ENCODE results near the gene OLR1. TPM values are rescaled to one million over a fixed set of nuclear protein-coding genes. Genes with fewer than 3 reads are reported as not detected.
"Not testable (repeated sequence)": the region's sequence is repeated elsewhere in the genome, so short reads cannot be mapped to it uniquely, and the experiment has no call there.

The OLR1 gene
- total RNA-seq (2014; rRNA removed; shearing (Covaris generic)): not detected in 2 replicates

GRCh38 chr12:10171973-10172728 is at the start of gene OLR1:
Gene OLR1, minus strand, starts transcription at chr12:10172132. Its CDS starts 55 bp downstream, at chr12:10172077.
- Histone ChIP-seq H3K27me3 (ENCODE audit: control insufficient read depth, insufficient read depth, low read length) (no peaks in the 10 kb centered on the region), H3K36me3 (replicated peaks; ENCODE audit: control insufficient read depth, insufficient read depth, low read length) (no peaks in the 10 kb centered on the region), H3K4me3 (ENCODE audit: insufficient read depth, low read depth, low read length) (no peak within 1 kb of the TSS)
- no peak for DNase-seq

DNA sequence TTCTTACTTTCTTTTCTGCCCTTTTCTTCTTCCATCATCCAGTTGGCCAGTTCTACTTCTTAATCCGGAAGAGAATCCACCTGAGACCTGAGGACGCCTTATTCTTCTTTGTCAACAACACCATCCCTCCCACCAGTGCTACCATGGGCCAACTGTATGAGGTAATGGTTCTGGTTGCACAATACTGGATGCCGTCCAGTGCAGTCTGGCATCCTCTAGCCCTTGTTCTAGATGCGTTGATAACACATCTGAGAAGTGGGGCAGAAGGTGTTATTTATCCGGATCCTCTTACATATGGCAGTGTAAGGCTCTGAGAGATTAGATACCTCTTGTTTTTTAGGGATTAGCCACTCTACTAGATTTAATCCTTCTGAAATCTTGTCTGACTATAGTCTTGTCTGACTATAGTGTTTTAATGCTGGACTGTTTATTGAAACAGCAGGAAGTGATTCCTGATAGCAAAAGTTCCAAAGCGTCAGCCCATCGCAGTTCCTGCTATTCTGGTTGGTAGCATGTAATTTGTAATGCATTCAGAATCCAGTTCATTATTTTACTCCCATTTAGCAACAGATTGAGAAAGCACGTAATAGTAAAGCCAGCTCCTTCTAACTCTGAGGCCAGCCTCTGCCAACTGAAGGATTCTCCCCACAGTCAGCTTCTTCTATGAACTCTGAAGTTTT is 48.6 kb upstream of the OLR1 start:
- DNase-seq: no peak
- no peak overlapping the region for H3K4me3 ChIP-seq (ENCODE audit: insufficient read depth, low read depth, low read length)
- peaks cover 30% of the 10 kb centered on the region for H3K36me3 ChIP-seq (replicated peaks; ENCODE audit: control insufficient read depth, insufficient read depth, low read length)
- H3K27me3 ChIP-seq (ENCODE audit: control insufficient read depth, insufficient read depth, low read length): no peaks in the 10 kb centered on the region

- no peaks in the 10 kb centered on the region for H3K27me3 ChIP-seq (ENCODE audit: control insufficient read depth, insufficient read depth, low read length)
- no peak overlapping the region for H3K4me3 ChIP-seq (ENCODE audit: insufficient read depth, low read depth, low read length)
- H3K36me3 ChIP-seq (replicated peaks; ENCODE audit: control insufficient read depth, insufficient read depth, low read length): peaks cover 27% of the 10 kb centered on the region
- no peak for DNase-seq
These were observed 46.1 kb upstream of the OLR1 start for GRCh38 chr12:10218021-10218420.

- DNase-seq; H3K27me3 ChIP-seq (ENCODE audit: control insufficient read depth, insufficient read depth, low read length); H3K4me3 ChIP-seq (ENCODE audit: insufficient read depth, low read depth, low read length): not testable (repeated sequence)
- peaks cover 14% of the 10 kb centered on the region for H3K36me3 ChIP-seq (replicated peaks; ENCODE audit: control insufficient read depth, insufficient read depth, low read length)
These were observed 44.0 kb upstream of the OLR1 start for GRCh38 chr12:10215946-10216345.

GRCh38 chr12:10215436-10215835 is 43.5 kb upstream of the OLR1 start:
- DNase-seq: peak; percentile 40
- Histone ChIP-seq H3K27me3 (ENCODE audit: control insufficient read depth, insufficient read depth, low read length) (no peaks in the 10 kb centered on the region), H3K4me3 (ENCODE audit: insufficient read depth, low read depth, low read length) (no peak overlapping the region), H3K36me3 (replicated peaks; ENCODE audit: control insufficient read depth, insufficient read depth, low read length) (peaks cover 10% of the 10 kb centered on the region)

- peak overlapping the region; percentile 83; the same call in 1 of the 2 replicates for H3K4me3 ChIP-seq (ENCODE audit: insufficient read depth, low read depth, low read length)
- no peaks in the 10 kb centered on the region for H3K27me3 ChIP-seq (ENCODE audit: control insufficient read depth, insufficient read depth, low read length)
- no peak for DNase-seq
- H3K36me3 ChIP-seq (replicated peaks; ENCODE audit: control insufficient read depth, insufficient read depth, low read length): peaks cover 4% of the 10 kb centered on the region
These were observed 42.9 kb upstream of the OLR1 start for GRCh38 chr12:10214895-10215267.

DNA sequence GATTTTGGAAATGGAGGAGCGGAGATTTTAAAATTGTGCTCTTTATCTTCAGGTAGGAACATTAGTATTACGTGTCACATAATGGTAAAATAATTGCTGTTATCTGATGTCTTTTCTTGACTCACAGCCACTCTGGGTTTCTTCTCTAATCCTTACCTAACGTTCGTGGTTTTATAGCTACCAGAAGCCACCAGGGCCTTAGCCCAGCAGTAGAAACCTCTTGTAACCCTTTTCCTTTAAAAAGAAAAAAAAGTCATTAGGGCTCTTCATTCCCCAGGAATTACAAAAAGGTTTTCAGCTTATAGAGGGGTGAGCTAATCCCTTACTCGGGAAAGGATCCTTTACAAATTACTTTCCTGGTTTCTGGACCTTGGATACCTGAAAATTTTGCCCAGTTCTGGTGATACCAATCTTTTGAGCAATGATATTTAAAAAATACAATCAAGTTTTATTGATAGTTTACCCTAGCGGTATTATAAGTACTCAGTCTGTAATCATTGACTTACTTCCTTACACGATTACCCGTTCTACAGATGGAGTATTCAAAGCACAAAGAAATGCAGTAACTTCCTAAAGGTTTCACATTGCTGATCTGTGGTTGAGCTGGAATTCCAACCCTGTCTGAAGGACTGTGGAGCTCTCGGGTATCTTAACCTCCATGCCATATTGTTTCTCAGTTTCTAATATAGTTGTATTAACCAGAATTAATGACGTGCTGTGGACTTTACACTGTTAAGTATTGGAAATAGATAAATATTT is 42.4 kb upstream of the OLR1 start:
- peaks cover 3% of the 10 kb centered on the region for H3K36me3 ChIP-seq (replicated peaks; ENCODE audit: control insufficient read depth, insufficient read depth, low read length)
- H3K27me3 ChIP-seq (ENCODE audit: control insufficient read depth, insufficient read depth, low read length): no peaks in the 10 kb centered on the region
- peak overlapping the region; percentile 83 for H3K4me3 ChIP-seq (ENCODE audit: insufficient read depth, low read depth, low read length)
- no peak for DNase-seq

DNA sequence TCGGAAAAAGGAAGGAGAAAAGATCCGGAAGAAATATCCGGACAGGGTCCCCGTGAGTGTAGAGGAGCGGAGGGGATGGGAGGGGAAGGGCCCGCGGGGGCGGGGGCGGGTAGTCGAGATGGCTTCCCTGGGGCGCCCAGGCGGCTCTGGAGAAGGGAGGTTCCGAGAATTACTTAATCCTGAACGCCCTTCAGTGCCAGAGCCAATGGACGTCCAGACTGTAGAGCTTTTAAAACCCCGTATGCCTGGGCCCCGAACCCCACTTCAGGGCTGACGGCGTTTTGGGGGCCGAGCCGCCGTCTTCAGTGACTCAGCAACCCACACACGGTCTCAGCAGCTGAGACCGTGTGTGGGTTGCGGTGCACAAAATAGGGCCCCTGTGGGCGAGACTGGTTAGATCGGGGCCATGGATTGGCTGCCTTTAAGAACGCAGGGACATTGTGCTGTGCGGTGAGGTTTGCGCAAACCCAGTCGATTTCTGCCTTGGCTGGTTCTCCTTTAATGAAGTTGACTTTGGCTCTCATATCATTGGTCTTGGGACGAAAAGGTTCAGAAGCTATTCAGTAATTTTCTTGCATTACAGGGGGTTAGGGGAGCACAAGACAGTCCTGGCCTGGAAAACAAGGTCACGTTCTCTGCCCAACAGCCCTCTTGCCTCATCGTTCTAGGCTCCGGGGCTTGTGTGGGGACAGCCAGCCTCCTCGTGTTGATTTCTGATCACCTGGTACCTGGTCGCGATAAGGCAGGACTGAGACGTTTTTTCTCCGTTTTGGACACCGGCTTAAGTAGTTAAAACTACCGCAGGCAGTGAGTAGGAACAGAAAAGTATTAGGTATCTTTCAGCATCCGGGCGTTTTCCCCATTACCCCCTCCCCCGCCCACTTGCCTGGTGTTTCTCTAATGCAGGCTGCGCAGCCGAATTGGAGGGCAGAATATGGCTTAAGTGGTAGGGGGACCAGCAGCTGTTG is 41.5 kb upstream of the OLR1 start:
- Histone ChIP-seq H3K36me3 (replicated peaks; ENCODE audit: control insufficient read depth, insufficient read depth, low read length) (peaks cover 3% of the 10 kb centered on the region), H3K27me3 (ENCODE audit: control insufficient read depth, insufficient read depth, low read length) (no peaks in the 10 kb centered on the region), H3K4me3 (ENCODE audit: insufficient read depth, low read depth, low read length) (peak overlapping the region; percentile 83)
- peak; percentile 87 for DNase-seq

DNA sequence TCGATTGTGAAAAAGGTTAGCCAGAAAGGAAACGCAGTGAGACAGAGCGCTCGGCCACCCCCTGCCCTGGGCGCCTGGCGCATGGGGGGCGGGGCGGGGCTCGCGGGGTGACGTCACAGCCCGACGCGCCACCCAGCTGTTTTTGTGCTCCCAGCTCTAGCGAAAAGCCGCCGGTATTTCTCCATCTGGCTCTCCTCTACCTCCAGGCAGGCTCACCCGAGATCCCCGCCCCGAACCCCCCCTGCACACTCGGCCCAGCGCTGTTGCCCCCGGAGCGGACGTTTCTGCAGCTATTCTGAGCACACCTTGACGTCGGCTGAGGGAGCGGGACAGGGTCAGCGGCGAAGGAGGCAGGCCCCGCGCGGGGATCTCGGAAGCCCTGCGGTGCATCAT is 40.8 kb upstream of the OLR1 start, which contains the start of gene GABARAPL1:
TSS of gene GABARAPL1 (plus strand) at position 139 of the 393 bp plus-strand sequence. CDS start at position 392, 253 bp downstream.
- Histone ChIP-seq H3K4me3 (ENCODE audit: insufficient read depth, low read depth, low read length) (peak within 1 kb of the TSS; percentile 83), H3K27me3 (ENCODE audit: control insufficient read depth, insufficient read depth, low read length) (no peaks in the 10 kb centered on the region), H3K36me3 (replicated peaks; ENCODE audit: control insufficient read depth, insufficient read depth, low read length) (no peaks in the 10 kb centered on the region)
- peak; percentile 94 for DNase-seq

GRCh38 chr12:10211940-10212738 is 40.2 kb upstream of the OLR1 start:
- Histone ChIP-seq H3K27me3 (ENCODE audit: control insufficient read depth, insufficient read depth, low read length) (no peaks in the 10 kb centered on the region), H3K36me3 (replicated peaks; ENCODE audit: control insufficient read depth, insufficient read depth, low read length) (no peaks in the 10 kb centered on the region), H3K4me3 (ENCODE audit: insufficient read depth, low read depth, low read length) (peak overlapping the region; percentile 83)
- DNase-seq: peak; percentile 94

- no peak for DNase-seq
These were observed 39.4 kb upstream of the OLR1 start for GRCh38 chr12:10211101-10211939.

GRCh38 chr12:10210225-10210624 is 38.3 kb upstream of the OLR1 start:
- no peak for DNase-seq
- no peaks in the 10 kb centered on the region for H3K27me3 ChIP-seq (ENCODE audit: control insufficient read depth, insufficient read depth, low read length)
- no peak overlapping the region for H3K4me3 ChIP-seq (ENCODE audit: insufficient read depth, low read depth, low read length)
- no peaks in the 10 kb centered on the region for H3K36me3 ChIP-seq (replicated peaks; ENCODE audit: control insufficient read depth, insufficient read depth, low read length)

More at GRCh38 chr12:10211101-10211939, 39.4 kb upstream of the OLR1 start:
- Histone ChIP-seq H3K36me3 (replicated peaks; ENCODE audit: control insufficient read depth, insufficient read depth, low read length) (no peaks in the 10 kb centered on the region), H3K27me3 (ENCODE audit: control insufficient read depth, insufficient read depth, low read length) (no peaks in the 10 kb centered on the region), H3K4me3 (ENCODE audit: insufficient read depth, low read depth, low read length) (no peak overlapping the region)
